HFFc6 (cell line): ENCODE results near the gene SLC34A3. TPM values are rescaled to one million over a fixed set of nuclear protein-coding genes. Genes with fewer than 3 reads are reported as not detected.

Experiments used
- DNase-seq: peaks from one replicate; pipeline ENCODE4 v3.0.0-alpha.2; 2018
- H3K27ac Mint-ChIP-seq: 2 replicates; pipeline ENCODE4 v1.8.0; 2020; ENCODE audit warnings: mild to moderate bottlenecking, mixed read lengths
- H3K27me3 Mint-ChIP-seq: 2 replicates; pipeline ENCODE4 v1.8.0; 2021; ENCODE audit warnings: mild to moderate bottlenecking, moderate library complexity, mixed read lengths; ENCODE audit not compliant: insufficient read depth
- H3K36me3 Mint-ChIP-seq: 2 replicates; pipeline ENCODE4 v1.8.0; 2021; ENCODE audit warnings: low read depth, mixed read lengths
- H3K4me1 Mint-ChIP-seq: 2 replicates; pipeline ENCODE4 v1.8.0; 2020; ENCODE audit warnings: low read depth, mixed read lengths
- H3K4me3 Mint-ChIP-seq: 2 replicates; pipeline ENCODE4 v1.8.0; 2020; ENCODE audit warnings: mild to moderate bottlenecking, moderate library complexity, mixed read lengths
- H3K9me3 Mint-ChIP-seq: 2 replicates; pipeline ENCODE4 v1.8.0; 2020; ENCODE audit warnings: mild to moderate bottlenecking, mixed read lengths
- CTCF ChIP-seq: fragments of 200-600 bp; sonication (generic); IDR thresholded peaks from 2 replicates; pipeline ENCODE4 v1.5.0; 2021; ENCODE audit warnings: antibody characterized with exemption, mild to moderate bottlenecking
- total RNA-seq, 6 experiments: library from RNA; stranded (reverse); fragmentation: NEBNext Ultra II Directional; extraction: Animal tissue kit (Norgen Biotek cat#: 25700); gene quantifications; 2 replicates in 1 of 6; 3 replicates in 5 of 6; pipeline ENCODE4 v1.2.3, GENCODE V29; 2021

SLC34A3 gene
- total RNA-seq, 6 experiments from 2014 or later, result not detected

GRCh38 chr9:137277329-137278041 lies 46.8 kb downstream of the SLC34A3 start, which contains the start of gene TOR4A:
TSS of gene TOR4A (plus strand) at chr9:137277726. CDS start at chr9:137278690, 964 bp downstream.
- Mint-ChIP-seq H3K4me1 (peaks cover 16% of the 10 kb centered on the region), H3K36me3 (peaks cover 2% of the 10 kb centered on the region; the same call in 1 of the 2 replicates), H3K27me3 (peaks cover 7% of the 10 kb centered on the region), H3K4me3 (peak within 1 kb of the TSS; percentile 96), H3K9me3 (no peaks in the 10 kb centered on the region), H3K27ac (peak within 1 kb of the TSS; percentile 97)
- peak; percentile 85 for DNase-seq
- TF ChIP-seq CTCF, result peak; percentile 67

DNA sequence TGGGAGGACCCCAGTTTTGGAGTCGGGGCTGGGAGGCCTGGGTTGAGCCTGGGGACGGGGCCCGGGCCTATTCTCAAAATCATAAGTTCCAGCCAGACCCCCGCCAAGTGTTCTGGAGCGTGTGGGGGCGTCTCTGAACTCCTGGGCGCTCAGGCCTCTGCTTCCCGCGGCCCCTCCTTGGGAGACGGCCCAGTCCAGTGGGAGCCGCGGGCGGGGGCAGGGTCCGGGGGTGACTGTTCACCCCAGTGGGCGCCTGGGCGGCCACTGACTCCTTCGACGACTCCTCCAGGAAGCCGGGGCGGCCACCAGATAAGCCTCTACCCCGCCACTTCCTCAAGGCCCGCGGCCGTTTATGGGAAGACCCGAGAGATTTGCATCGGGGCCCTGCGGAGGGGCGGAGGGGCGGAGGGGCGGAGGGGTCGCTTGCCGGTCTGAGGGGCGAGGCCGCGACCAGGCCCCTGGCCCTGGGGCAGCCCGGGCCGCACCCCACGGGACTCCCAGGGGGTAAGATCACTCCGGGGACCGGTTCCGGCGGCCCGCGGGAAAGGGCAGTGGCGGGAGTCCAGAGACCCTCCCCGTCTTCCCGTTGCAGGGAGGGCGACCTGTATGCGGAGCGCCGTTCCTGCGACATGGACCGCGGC lies 47.5 kb downstream of the SLC34A3 start:
- peaks cover 8% of the 10 kb centered on the region; the same call in 1 of the 2 replicates for H3K36me3 Mint-ChIP-seq
- H3K27me3 Mint-ChIP-seq, result peaks cover 7% of the 10 kb centered on the region
- no peaks in the 10 kb centered on the region for H3K9me3 Mint-ChIP-seq
- peak overlapping the region; percentile 96 for H3K4me3 Mint-ChIP-seq
- TF ChIP-seq CTCF, result no peak
- peak overlapping the region; percentile 97 for H3K27ac Mint-ChIP-seq
- DNase-seq, result no peak
- peaks cover 16% of the 10 kb centered on the region for H3K4me1 Mint-ChIP-seq

DNA sequence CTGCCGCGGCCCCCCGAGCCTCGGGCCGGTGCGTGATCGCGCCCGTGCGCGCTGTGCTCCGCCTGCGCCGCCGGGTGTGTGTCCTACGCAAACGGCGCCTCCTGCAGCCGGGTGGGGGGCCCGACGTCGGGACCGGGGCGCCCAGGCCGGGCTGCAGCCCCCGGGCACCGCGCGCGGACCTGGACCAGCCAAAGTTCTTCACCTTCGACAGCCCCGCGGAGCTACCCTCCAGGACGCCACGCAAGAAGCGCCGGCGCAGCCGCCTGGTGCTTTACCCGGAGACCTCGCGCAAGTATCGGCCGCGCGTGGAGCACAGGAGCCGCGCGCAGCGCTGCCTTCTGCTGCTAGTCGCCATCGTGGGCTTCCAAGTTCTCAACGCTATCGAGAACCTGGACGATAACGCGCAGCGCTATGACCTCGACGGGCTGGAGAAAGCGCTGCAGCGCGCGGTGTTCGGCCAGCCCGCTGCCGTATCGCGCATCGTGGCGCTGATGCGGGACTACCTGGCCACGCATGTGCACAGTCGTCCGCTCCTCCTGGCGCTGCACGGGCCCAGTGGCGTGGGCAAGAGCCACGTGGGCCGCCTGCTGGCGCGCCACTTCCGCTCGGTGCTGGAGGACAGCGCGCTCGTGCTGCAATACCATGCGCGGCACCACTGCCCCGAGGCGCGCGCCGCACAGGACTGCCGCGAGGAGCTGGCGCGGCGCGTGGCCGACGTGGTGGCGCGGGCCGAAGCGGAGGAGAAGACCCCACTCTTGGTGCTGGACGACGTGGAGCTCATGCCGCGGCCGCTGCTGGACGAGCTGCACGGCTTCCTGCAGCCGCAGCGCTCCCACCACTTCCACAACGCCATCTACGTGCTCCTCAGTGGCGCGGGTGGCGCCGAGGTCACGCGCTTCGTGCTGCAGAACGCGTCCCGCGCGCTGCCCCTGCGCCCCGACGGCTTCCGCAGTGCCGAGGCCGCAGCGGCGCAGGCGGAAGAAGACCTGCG lies 48.3 kb downstream of the SLC34A3 start:
- H3K4me1 Mint-ChIP-seq, result peaks cover 16% of the 10 kb centered on the region
- TF ChIP-seq CTCF, result no peak
- H3K9me3 Mint-ChIP-seq, result no peaks in the 10 kb centered on the region
- no peak for DNase-seq
- H3K27ac Mint-ChIP-seq, result no peak overlapping the region
- no peak overlapping the region for H3K4me3 Mint-ChIP-seq
- H3K36me3 Mint-ChIP-seq, result peaks cover 11% of the 10 kb centered on the region; the same call in 1 of the 2 replicates
- H3K27me3 Mint-ChIP-seq, result peaks cover 7% of the 10 kb centered on the region

DNA sequence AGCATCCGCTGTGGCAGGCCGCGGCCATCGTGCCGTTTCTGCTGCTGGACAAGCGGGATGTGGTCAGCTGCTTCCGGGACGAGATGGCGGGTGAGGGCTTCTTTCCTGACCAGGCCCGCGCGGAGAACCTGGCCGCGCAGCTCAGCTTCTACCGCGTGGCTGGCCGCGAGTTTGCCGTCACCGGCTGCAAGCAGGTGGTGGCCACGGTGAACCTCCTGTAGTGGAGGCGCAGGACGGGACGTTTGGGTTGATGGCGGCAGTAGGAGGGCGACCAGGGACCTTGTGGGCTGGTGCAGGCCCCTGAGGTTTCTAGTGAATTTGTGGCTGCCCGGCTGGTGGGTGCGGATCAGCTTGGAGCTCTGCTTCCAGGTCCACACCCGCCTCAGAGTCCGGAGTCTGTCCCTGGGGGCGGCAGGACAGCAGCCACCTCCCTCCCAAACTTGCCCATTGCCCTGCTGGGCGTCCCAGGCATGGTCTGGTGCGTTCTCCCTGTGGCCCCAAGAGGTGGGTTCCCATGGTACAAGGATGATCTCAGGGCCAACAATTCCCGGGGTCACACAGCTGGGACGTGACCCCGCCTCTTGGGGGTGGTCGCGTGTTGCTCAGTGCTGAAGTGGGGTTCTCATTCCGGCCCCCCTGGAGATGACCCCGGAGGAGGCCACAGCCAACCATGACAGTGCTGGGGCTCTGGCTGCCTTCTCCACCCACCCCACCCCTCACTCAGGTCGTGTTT lies 49.2 kb downstream of the SLC34A3 start:
- H3K9me3 Mint-ChIP-seq, result no peaks in the 10 kb centered on the region

More for the DNA sequence above, 49.2 kb downstream of the SLC34A3 start:
- Mint-ChIP-seq H3K27me3 (peaks cover 7% of the 10 kb centered on the region), H3K36me3 (peaks cover 11% of the 10 kb centered on the region; the same call in 1 of the 2 replicates), H3K4me3 (0 out of 2 replicates have a peak overlapping the region, but pooled peaks have one; percentile 20), H3K27ac (no peak overlapping the region), H3K4me1 (peaks cover 16% of the 10 kb centered on the region)
- no peak for DNase-seq
- TF ChIP-seq CTCF, result no peak
